HuH-7 (cell line): ENCODE measurements around the gene CYBA.

Source experiments
- DNase-seq: peaks from one replicate; pipeline ENCODE4 v3.0.0; 2011; ENCODE audit warnings: low spot score

The CYBA gene

DNA sequence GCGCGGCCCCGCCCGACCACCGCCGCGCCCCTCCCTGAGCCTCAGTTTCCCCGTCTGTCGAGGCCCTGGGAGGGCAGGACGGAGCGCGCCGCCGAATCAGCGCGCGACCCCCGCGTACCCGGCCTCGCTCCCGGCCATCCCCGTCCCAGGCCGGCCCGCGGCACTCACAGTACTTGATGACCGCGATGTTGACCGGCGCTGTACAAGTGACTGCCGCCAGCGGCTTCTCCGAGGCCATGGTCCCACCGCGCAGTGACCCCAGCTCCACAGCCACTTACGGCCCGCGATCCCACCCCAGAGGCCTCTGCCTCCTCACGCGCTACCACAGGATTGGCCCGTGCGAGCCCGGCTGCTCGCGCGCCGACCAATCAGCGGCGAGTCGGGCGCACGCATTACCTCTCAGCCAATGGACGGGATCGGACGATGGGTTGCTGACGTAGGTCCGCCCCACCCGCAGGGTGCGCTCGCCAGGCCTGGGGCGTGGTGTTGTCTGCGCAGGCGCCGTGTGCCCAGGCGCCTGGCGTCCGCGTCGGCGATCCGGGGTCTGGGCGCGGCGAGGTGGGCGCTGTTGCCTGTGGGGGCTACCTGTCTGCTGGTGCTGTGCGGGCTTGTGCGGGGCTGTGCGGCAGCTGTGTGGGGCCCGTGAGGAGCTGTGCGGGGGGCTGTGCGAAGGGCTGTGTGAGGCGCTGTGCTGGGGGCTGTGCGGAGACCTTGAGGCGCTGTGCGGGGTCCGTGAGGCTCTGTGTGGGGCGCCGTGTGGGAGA is 12.2 kb upstream of the CYBA start, which contains the start of gene MVD:
MVD (minus strand) TSS at position 249 of the 764 bp plus-strand sequence; CDS start at position 238, 11 bp downstream.
- DNase-seq: peak; percentile 100

DNA sequence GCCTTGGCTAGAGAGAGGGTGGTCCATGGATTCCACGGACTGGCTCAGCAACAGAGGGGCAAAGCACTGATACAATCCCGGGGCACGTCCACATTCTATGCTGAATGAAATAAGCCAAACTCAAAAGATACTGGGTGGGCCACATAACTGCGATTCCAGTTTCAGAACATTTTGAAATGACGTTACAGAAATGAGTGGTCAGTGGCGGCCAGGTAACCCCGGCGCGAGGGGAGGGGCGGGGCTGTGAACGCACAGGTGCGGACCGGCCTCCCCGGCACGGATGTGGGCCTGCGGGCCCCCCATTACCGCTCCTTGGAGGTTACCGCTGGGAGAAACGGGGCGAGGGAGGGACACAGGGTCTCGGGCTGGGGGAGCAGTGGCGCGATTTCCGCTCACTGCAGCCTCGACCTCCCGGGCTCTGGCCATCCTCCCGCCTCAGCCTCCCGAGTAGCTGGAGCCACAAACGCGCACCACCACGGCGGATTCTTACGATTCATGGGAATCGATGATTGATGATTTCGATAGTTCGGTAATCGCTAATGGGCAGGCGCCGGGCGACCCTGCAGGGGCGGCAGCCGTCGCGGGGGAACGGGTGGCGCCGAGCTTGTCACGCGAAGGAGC is 11.5 kb upstream of the CYBA start:
- no peak for DNase-seq

DNA sequence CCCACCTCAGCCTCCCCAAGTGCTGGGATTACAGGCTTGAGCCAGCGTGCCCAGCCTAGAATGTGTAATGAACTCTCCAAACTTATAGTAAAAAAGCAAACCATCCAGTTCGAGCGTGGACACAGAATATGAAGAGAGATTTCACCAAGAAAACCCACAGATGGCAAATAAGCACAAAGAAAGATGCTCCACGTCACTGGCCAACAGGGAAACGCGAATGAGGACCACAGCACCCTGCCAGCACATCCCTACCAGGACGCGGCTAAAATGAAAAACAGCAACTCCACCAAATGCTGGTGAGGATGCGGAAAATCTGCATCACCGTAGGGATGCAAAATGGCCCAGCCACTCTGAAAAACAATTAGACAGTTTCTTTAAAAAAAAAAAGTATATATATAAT is 10.6 kb upstream of the CYBA start:
- DNase-seq: no peak

DNA sequence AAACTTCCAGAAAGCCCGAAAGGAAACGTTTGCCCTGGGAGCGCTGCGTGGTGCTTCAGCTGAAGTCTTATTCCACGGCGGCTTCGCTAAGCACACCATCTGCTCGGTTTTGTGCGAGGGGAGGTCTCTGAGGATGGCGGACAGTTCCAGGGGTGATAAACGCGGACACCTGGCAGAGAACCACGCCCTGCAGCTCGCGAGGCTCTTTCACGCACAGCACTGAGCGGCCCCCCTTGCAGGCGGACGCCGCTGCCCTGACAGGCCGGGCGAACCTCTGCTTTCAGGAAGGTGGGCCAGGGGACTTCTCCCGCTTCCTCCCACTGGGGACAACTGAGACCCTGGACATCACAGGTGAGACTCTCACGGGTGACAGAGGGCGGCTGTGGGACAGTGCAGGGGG is 8.3 kb upstream of the CYBA start:
- DNase-seq: no peak

DNA sequence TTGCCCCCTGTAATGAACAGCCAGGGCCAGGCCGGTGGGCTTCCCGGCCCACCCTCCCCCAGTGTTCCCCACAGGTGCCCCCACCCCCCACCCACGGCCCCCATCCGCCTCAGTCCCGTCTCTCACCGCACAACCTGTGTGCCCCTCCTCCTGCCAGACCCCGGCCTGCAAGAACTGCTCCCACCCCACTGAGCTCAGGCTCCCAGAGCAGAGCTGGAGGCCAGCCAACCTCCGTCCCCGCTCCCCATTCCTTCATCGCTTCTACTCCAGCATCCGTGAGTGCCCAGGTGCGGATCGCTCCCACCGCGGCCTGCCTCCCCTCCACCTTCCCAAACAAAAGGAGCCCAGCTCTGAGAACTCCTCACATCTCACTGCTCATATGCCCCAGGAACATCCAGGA is 7.9 kb upstream of the CYBA start:
- DNase-seq: no peak

DNA sequence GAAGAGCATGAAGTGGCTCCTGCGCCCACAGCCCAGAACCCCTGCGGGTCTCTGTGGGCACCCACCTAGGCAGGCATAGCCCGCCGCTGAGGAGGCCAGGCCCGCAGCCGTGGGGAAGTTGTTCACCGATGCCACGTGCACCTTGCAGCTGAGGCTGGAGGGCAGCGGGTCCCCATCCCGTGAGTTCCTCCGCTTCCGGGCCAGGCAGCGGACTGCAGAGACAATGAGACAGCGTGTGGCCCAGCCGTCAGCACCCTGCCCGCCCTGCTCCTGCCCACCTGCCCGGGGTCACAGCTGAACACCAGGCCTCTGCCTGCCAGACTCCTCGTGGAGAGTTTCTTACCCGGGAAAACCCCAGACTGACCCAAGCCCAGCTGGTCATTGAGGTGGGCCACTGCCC is 6.5 kb upstream of the CYBA start:
- no peak for DNase-seq

DNA sequence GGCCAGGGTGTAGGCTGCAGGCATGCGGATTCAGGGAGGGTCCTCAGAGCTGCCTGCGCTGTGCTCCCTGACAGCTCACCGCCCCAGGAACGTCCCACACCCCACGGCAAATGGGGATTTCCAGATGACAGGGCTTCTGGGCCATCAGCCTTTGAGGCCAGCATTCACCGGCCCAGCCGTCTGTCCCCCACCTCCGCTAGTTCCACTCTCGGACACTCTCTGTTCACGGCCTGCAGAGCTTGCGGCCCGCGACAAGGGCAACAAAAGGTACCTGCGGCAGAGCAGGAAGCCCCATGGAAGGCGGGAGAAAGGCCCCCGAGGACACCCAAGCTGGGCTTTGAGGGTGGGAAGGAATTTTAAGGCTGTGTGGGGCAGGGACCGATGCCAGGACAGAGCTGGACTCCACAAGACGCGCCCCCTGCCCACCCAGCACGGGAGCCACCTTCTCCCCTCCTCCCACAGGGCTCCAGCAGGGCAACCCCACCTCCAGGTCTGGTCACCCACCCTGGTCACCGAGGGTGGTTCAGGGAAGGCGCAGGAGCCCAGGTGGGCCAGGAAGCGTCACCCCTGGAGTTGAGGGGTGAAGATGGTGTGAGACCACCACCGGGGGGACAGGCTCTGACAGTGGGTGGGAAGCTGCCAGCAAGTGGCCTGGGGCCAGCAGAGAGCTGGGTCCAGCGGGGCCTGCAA is 5.6 kb upstream of the CYBA start:
- DNase-seq: no peak

DNA sequence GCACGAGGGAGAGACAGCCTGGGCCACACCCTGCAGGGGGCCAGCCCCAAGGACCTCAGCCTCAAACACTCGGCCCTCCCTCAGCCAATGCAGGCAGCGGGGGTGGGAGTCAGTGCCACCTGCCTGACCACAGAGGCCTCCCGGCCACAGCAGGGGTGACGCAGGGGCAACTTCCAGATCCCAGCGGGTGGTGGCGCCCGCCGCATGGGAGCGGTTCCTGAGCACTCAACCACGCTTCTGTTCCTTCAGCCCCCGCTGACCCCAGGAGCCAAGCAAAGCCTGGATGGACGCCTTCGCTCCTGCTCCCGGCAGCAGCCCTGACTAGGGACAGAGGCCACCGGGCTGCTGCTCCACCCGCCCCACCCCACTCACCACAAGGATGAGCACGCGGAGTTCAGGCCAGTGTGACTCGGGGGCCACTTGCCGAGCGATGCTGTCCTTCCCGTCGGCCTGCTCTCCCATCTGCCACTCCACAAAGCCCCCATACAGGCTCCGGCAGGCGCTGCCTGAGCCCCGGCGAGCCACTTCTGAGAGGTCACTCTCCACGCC is 5.0 kb upstream of the CYBA start:
- DNase-seq: no peak

DNA sequence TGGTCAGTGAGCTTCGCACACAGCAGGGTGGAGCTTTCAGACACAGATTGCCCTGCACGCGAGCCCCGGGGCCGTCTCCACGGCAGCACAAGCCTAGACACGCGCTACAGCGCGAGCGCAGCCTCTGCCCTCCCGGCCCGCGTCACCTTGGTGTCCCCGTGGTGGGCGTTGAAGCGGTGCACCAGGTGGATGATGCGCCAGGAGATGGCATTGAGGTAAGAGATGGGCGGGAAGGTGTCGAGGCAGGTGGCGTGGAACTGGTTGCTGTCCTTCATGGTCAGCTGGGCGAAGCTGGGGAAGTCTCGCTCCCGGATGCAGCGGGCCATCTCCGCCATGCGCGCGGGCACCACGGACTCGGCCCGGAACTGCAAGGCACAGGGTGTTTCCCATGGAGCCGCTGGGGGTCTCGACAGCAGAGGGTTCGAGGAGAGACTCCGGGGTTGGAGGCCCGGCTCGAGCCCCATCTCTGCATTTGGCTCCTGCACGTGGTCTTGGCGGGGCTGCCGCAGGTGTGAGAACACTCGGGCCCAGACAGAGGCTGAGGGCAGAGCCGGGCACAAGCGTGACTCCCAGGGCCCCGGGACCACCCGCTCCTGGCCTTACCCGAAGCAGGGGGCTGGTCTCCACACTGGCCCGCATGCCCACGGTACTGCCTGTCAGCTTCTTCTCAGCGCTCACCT is 4.3 kb upstream of the CYBA start:
- DNase-seq: no peak

DNA sequence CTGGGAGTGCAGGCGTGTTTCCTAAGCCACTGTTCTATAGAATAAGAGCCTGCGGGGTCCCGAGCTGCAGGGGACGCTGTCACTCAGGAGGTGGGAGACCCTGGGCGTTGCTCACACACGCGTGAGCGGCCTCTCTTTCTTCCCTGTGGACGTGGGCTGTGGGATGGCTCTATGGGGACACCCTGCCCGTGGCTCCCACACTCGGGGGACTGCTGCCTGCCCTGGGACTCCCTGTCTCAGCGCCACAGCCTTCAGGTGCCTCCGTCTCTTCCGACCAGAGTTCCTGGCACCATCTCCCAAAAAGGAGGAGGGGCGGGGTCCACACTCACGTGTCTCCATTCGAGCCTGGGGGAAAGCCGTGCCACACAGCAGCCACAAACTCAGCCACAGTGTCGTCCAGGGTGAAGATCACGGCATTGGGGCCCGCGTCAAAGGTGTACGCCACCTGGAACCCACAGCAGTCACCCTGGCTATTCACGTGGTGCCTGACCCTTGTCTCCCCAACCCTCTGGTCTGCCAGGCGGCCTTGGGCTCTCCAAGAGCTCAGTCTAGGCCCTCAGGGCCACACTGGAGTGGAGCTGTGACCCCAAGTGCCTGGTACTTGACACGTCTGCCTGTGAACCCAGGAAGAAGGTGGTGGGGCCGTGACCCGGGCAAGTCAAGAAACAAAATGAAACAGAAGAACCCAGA is 3.7 kb upstream of the CYBA start:
- DNase-seq: no peak

DNA sequence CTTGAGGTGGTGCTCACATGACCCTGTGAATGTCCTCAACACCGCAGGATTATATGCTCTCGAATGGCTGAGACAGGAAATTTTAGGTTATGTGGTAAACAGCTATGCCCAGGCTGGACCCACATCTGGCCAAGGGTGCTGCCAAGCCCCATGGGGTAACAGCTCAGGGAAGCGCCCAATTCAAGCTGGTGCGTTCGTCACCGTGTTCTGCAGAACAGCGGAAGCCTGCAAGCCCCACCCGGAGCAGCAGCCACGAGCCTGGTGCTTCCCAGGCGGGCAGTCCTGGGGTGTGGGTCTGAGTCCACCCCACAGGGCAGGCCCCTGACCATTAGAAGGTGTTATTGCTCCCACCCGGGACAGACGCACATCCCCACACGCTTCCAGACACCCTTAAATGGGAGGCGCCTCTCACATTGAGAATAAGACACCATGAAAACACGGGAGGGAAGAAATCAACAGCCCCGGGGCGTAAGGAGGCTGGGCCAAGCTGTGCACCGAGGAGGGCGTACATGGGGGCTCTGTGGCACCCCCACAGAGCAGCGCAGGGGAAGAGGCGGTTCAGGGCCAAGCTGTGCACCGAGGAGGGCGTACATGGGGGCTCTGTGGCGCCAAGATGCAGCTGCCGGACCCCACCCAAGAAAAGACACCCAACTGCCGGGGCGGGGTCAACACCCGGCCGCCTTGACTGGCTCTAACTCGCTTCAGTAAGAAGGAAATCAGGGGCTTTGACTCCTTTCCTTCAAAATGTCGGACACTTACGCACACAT is 2.9 kb upstream of the CYBA start:
- no peak for DNase-seq

DNA sequence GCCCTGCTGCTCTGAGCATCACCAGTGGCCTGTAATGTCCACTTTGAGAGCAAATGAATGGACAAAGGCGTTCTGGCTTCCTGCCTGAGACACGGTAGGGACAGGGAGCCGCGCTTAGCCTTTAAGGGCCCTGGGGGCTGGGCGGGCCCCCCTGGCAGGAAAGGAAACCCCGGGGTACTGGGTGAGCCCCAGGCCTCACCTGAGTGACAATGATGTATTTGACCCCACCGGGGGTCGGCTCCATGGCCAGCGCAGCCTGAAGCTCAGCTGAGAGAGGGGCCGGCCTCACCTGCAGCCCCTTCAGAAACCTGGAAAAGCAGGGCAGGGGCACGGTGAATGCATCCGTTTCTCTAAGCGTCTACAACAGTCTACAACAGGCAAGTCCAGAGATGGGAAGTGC is 2.2 kb upstream of the CYBA start:
- DNase-seq: no peak

DNA sequence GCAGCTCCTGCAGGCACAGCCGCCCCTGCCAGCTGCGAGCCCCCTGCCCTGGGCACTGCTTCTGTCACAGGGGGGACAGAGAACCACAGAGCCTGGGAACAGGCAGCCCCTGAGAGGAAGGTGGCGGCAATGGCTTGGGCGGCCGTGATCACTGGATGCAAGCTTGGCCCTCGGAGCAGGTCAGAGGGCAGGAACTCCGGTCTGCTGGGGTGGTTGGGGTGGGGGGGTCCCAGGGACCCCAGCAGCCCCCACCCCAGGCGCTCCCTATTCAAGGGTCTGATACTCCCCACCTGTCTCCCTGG is 1.9 kb upstream of the CYBA start:
- no peak for DNase-seq

DNA sequence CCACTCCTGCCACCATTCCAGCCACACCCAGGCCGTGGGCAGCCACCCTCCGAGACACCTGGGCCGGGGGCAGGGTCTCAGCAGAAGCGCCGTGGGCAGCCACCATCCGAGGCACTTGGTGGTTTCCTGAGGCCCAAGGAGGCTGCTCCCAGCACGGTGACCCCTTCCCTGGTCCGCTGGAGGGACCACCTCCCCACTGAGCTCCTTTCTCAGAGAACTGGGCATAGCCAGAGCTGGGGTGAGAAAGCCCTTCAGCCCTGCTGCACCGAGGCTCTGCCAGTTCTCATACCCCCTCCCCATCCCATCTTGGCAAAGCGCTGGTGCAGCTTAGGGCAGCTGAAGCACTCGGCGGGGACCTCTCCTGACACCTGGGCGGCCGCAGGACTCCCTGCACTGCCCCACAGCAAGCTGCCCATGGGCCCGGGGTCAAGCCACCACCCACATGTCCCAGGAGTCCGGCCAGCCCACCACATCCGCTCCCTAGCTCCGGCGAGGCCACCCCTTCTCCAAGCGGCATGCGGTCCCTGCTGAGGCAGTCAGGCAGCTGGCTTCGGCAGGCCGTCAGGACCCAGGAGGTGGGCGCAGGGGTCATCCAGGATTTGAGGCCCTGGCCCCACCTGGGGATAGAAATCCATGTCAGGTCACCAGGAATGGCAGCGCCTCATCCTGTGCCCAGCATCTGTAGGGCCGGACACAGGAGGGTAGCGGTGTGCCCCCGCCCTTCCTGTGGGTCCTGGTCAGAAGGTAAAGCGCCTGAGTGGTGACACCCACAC is 1.3 kb upstream of the CYBA start:
- DNase-seq: no peak

DNA sequence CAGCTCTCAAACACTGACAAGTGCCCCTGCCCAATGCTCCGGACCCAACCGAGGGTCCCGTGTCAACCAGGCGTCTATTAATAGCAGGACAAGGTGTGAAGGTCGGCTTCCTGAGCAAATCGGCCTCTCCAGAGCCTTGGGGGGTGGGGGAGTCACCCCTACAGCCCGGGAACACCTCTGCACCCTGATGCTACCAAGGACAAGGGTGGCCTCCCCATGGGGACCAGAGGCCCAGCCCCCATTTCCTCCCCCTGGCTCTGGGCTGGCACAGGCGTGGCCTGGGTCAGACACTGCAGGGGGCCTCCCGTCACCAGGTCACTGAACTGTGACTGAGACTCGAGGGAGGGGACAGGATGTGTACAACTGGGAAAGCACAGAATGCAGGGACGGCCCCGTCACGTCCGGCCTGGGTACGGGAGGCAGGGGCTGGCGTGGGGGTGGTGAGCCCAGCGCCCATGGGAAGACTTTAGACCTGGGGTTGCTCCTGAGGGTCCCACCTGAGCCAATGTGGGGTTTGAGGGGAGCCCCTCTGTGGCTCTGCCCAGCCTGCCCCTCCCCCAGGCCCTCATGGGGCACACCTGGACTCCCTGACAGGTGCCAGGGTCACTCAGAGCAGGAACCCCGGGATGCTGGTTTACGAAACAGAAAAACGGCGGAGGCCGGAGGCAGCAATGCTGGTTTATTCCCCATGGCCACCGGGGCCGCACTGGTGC is 579 bp upstream of the CYBA start:
- peak; percentile 99 for DNase-seq

DNA sequence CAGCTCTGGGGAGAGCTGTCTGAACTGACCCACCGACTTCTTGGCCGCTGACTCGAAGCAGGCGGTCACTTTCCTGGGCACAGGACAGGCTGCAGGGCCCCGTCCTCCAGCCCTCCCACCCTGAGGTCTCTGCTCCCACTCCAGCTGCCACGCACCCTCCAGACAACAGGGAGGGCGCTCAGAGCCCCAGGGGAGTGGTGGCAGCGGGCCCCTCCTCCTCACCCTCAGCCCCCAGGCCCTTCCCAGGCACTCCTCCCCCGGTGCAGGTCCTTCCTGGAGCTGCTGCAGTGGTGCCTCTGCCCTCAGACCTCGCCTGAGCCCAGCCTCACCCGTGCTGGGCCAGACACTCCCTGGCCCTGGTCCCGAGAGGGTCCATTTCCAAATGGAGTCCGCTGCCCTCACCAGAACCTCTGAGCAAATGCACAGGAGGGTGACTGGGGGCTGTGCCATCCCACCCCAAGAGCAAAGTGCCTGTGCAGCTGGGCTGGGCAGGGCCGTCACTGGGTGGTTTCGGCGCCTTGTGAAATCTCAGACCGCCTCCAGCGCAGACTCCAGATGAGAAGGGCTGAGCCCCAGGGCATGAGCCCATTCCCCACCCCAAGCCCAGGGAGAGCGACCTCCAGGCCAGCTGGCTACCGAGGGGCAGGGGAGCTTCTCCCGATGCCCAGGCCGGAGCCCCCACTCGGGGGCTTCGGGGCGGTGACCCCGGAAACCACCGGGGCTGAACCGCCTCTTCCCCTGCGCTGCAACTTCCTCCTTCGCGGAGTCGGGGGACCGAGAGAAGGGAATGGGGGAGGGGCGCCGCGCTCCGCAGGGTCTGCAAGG is 717 bp downstream of the CYBA start:
- DNase-seq: peak; percentile 75

DNA sequence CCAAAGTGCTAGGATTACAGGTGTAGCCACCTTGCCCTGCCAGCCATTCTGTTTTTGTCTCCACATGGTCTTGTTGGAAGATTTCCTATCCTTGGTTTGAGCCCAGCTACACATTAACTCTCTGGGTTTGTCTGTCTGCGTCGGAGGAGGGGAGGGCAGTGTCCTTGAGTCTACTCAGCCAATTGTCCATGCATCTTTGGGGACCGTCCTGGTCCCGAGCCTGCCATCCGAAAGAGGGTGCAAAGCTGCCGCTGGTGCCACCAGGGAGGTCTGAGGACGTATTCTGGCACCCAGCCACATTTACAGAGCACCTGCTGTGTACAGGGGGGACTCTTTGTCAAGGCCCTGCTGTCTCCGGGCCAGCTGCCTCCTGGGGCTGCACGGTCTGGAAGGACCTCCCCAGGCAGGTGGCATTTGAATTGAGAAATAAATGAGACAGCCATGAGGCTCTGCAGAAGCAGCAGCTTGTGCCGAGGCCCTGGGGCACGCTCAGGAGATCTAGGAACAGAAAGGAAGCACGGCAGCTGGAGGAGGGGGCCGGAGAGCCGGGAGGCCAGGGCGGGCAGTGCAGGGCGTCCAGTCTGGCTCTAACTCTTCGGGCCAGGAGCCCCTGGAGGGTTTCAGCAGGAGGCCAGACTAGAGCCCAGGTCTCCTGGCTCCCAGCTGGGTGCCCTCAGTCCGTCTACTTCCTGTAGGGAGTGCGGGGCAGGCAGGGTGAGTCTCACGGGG is 1.5 kb downstream of the CYBA start:
- DNase-seq: no peak
